Measurements from ENCODE around the gene GPI.

DNA sequence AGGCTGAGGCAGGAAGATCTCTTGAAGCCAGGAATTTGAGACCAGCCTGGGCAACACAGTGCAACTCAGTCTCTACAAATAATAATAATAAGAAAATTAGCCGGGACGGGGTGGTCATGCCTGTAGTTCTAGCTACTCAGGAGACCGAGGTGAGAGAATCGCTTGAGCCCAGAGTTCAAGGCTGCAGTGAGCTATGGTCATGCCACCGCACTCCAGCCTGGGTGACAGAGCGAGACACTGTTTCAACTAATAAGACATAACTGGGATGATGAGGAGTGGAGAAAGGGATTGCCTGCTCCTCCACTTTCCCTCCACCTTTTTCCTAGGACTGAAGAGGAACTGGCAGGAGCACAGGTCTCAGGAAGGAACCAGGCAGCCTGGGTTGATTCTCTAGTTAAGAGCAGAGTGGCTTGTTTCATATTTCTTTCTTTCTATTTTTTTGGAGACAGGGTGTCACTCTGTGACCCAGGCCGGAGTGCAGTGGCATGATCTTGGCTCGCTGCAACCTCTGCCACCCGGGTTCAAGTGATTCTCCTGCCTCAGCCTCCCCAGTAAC lies 4.6 kb upstream of the GPI start:
- TF ChIP-seq, protein P1, sequence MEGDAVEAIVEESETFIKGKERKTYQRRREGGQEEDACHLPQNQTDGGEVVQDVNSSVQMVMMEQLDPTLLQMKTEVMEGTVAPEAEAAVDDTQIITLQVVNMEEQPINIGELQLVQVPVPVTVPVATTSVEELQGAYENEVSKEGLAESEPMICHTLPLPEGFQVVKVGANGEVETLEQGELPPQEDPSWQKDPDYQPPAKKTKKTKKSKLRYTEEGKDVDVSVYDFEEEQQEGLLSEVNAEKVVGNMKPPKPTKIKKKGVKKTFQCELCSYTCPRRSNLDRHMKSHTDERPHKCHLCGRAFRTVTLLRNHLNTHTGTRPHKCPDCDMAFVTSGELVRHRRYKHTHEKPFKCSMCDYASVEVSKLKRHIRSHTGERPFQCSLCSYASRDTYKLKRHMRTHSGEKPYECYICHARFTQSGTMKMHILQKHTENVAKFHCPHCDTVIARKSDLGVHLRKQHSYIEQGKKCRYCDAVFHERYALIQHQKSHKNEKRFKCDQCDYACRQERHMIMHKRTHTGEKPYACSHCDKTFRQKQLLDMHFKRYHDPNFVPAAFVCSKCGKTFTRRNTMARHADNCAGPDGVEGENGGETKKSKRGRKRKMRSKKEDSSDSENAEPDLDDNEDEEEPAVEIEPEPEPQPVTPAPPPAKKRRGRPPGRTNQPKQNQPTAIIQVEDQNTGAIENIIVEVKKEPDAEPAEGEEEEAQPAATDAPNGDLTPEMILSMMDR (conservative IDR thresholded peaks at IDR 0.05 in 1 of 2, IDR thresholded peaks at IDR 0.05 in 1 of 2; ENCODE audit: extremely low read depth in 1 of 2, insufficient read depth in 1 of 2, low read depth in 1 of 2, low read length in 2 of 2): no peak
- no peak for TF ChIP-seq EZH2 (IDR thresholded peaks at IDR 0.05; ENCODE audit: borderline replicate concordance, low read length)
